Skin of body (tissue), 2 donors: ENCODE measurements around the gene MFN2. TPM values are rescaled to one million over a fixed set of nuclear protein-coding genes. Genes with fewer than 3 reads are reported as not detected.
"Not testable (repeated sequence)": the region's sequence is repeated elsewhere in the genome, so short reads cannot be mapped to it uniquely, and the experiment has no call there.

Experiments
- DNase-seq: peaks from one replicate; lab custom pipeline; 2025; lab: John Stamatoyannopoulos, UW
- total RNA-seq: library from RNA; depleted of rRNA; stranded (reverse); fragments of >200 nt; gene quantifications from one replicate; pipeline ENCODE4 v1.2.3, GENCODE V29; 2014

The MFN2 gene
- total RNA-seq, 1 donor from 2014 or later, result 30.7 TPM

DNA sequence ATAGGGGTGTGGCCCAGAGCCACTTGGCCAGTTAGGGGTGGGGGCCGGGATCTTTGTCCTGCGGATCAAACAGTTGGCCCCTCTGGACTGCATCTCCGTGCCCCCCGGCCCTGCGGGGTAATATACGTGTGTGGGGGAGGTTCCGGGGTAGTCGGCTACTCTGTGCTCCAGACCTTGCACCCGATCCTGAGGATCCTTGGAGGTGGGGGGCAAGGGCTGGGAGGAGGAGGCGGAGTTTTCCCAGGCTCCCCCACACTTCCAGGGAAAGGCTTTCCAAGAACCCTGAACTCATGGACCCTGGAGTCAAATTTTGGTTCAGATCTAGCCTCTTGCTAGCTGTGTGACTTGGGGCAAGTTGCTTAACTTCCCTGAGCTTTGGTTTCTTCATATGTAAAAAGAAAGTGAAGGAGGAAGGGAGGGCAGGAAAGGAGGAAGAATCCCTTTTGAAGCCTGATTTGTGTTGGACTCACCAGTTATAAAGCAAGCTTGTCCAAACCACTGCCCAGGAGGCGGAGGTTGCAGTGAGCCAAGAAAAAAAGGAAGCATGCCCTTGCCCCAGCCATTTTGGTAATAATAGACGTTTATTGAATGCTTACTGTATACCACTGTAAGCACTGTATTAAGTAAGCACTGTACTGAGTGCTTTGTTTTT is 39.7 kb downstream of the MFN2 start:
- no peak for DNase-seq

DNA sequence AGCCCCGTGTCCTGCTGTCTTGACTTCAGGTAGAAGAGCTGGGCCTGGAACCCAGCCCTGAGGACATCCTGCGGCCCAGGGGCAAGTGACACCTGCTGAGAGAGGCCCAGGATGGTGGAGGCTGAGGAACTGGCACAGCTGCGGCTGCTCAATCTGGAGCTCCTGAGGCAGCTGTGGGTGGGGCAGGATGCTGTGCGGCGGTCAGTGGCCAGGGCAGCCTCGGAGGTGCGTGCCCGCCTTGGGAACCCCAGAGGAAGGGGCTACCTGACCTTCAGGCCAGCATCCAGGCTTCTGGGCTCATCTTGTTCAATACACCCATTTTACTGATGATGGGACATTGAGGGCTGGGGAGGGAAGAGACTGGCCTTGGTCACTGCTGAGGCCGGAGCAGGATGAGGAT is 41.4 kb downstream of the MFN2 start:
- DNase-seq, result no peak

DNA sequence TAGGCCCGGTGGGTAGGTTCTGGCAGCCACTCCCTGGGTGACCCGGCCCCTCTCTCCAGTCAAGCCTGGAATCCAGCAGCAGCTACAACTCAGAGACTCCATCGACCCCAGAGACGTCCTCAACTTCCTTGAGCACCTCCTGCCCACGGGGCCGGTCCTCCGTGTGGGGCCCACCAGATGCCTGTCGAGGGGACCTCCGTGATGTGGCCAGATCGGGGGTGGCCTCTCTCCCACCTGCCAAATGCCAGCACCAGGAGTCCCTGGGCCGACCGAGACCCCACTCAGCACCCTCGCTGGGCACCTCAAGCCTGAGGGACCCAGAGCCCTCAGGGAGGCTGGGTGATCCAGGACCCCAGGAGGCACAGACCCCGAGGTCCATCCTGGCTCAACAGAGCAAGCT is 41.8 kb downstream of the MFN2 start:
- DNase-seq, result no peak

DNA sequence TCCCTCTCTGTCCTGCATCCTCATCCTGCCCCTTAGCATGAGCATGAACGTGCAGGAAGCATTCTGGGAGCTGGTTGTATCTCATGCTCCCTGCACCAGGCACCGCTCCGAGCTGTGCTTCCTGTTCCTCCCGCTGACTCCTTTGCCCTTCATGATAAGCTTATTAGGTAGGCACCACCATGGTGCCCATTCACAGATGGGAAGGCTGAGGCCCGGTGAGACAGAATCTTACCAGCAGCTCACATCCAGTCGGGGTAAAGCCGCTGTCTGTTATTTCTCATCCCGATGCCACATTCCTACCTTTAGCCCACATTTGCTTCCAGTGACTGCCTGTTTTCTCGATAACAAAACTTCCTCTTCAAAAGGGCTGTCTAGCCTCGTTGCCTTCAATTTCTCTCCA is 46.3 kb downstream of the MFN2 start:
- DNase-seq, result no peak

DNA sequence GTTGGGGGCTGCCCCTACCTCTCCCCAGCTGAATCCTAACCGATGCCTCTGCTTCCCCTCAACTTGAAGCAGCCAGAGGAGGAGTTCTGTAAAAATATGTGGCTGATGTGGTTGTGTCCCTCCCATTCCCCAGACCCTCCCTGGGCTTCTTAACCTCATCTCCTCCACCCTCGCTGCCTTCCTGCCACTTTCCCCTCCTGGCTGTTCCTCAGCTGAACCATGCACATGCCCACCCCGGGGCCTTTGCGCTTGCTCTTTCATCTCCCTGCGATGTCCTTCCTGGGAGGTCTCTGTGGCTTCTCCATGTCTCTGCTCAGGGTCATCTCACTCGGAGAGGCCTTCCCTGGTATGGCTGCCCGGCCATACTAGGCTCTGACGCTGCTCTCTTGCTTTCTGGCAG is 48.0 kb downstream of the MFN2 start:
- no peak for DNase-seq

DNA sequence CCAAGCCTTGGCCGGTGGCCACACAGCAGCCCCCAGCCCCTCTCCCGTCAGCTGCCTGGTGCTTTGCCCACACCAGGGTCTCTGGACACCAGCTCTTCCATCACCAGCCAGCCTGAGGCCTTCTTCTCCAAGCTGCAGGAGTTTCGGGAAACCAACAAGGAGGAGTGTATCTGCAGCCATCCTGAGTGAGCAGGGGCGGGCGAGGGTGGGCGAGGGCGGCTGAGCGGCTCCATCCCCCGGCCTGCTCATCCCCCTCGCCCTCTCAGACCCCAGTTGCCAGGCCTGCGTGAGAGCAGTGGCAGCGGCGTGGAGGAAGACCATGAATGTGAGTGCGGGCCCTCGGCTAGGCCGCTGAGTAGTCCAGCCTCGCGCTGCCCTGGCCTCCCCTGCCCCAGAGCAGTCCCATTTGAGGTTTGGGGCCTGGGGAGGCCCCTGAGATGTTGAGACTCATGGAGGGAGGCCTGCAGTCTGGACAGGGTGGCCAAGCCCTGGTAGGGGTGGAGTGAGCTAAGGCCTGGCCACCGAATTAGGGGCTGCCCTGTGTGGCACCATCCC is 48.8 kb downstream of the MFN2 start:
- no peak for DNase-seq

DNA sequence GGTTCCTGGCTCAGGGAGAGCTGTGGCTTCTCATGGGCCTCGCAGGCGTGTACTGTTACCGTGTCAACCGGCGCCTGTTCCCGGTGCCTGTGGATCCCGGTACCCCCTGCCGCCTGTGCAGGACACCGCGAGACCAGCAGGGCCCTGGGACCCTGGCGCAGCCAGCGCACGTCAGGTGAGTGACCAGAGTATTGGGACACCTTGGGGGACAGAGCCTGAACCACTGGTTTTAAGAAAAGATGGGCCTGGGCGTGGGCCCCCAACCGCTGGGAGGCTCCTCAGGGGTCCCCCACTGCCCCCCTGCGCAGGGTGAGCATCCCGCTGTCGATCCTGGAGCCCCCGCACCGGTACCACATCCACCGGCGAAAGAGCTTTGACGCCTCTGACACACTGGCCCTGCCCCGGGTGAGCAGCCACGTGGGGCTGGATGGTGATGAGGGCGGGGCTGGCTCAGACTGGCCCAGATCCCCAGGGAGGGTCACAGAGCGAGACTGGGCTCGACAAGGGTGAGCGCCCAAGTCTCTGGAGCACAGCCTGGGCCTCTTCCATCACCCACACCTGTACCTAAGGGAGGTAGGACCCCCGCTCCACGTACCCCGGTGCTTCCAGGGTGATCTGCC is 49.6 kb downstream of the MFN2 start:
- no peak for DNase-seq

DNA sequence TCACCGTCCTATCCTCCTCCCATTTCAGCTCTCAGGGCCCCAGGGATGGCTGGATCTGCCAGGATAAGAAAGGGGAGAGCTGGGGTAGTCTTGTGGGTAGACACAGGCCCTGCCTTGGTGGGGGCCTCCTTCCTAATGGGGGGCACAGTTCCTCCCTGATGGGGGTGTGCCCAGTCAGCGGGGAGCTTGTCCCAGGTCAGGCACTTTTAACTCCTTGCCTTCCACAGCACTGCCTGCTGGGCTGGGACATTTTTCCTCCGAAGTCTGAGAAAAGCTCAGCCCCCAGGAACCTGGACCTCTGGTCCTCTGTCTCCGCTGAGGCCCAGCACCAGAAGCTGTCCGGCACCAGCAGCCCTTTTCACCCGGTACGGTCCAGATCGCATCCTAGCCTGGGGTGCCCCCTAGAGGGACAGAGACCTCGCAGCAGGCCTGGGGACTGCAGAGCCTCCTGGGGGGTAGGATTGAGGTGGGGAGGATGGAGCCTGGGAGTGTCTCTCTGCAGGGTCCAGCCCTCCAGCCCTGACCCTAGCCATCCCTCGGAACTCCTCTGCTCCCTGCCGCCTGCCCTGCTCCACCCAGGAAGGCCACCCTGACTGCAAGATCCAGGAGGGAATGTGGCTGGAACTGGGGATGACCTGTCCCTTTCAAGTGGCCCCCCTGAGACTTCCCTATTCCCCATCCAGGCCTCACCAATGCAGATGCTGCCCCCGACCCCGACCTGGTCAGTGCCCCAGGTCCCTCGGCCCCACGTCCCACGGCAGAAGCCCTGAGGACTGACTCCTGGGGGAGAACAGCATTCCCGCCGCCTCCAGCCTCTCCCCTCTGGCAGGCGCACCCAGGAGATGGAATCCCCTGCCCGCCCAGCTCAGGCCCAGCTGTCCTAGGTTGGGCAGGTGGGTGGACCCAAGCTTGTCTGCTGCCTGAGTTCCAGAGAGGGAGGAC is 51.1 kb downstream of the MFN2 start:
- DNase-seq, result no peak

DNA sequence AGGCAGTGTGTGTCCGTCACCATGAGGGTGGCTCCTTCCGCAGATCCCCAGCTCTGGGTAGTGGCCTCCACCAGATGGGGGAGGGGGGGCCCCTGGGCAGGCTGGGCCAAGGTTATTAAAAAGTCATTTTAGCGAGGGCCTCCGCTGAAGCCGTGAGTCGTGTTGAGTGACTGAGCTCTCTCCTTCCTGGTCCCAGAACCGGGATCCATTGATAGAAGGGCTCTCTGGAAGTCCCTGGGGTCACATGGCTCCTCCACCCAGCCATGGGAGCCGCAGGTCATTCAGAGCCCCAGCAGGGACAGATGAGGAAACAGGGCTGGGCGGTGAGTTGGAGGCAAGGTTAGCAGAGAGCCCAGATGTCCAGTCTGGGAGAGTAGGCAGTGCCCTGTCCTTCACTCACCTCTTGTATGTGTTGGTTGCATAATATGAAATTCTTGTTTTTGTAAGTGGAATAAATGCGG is 51.9 kb downstream of the MFN2 start:
- no peak for DNase-seq

DNA sequence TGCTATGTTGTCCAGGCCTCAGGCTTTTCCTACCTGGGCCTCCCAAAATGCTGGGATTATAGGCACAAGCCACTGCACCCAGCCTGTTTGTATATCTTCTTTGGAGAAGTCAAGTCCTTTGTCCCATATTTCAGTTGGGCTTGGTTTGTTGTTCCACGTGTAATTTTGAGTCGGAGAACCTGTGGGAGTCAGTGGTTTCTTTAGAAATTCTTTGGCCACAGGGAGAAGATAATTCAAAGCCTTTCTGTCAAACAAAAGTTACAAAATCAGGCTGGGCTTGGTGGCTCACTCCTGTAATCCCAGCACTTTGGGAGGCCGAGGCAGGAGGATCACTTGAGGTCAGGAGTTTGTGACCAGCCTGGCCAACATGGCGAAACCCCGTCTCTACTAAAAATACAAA is 53.2 kb downstream of the MFN2 start:
- not testable (repeated sequence) for DNase-seq

DNA sequence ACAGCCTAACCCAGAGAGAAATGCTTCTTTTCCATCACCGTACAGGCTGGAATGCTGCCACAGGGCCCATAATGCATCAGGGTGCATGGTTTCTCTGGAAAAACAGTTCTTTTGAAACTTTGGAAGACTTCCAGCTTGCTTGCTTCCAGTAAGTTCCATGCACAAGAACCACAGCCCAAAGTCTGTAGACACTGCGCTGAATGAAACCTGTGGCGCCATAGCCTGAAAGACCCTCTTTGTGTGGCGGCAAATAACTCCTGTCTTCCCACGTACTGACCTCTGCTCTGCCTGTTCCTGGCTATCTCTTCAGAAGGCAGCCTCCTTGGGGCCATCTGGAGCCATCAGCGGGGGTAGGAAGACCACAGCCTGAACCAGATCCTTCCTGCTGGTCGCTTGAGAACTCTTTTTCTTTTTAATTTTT is 54.1 kb downstream of the MFN2 start:
- no peak for DNase-seq

DNA sequence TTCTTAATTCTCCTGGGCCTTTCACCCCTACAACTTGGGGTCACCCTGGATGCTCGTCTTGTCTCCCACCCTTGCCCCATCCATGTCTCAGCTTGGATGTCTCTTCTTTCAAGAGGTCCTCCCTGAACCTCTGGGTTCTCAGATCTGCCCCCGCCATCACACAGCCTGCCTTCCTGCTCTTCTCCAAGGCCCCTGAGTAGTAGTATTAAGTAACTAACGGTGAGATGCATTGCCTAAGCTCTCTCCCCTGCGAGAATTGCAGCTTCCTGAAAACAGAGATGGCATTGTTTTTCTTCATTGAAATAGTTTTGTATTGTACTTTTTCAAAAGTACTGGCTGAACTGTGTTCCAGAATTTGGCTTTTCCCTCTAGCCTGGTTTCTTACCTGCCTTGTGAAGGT is 55.1 kb downstream of the MFN2 start:
- DNase-seq, result no peak

DNA sequence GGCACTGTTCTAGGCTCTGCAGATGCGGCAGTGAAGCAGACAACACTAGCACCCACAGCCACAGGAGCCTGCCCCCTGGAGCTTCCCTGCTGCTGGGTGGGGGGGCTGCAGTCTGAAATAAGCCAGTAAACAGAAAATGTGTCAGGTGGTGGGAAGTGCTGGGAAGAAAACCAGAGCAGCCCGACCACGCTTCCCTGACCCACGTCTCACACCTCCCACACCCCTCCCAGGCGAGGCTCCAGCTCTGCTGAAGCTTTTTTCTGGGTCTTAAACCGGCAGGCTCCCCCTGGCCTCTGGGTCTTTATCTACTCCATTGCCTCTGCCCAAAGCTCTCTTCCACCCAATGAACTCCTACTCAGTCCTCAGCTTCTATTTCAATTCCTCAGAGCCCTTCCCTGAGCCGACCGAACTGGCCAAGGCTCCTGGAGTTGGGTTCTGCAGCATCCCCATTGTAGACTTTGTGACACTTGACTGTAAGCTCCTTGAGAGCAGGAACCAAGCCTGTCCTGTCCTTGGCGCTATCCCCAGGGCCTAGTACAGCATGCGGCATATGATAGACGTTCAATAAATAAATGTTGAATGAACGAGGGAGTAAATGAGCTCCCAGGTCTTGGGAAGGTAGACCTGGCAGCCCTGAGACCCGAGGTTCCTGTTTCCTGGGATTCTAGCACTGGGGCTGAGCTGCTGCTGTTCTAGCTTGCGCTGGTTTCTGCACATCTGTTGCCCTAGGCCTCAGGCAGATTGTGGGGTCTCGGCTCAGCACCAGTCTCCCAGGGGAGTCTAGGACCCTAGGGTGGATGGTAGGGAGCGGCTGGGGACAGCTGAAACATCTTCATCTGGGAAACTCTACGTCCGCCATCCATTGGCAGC is 57.5 kb downstream of the MFN2 start:
- no peak for DNase-seq

DNA sequence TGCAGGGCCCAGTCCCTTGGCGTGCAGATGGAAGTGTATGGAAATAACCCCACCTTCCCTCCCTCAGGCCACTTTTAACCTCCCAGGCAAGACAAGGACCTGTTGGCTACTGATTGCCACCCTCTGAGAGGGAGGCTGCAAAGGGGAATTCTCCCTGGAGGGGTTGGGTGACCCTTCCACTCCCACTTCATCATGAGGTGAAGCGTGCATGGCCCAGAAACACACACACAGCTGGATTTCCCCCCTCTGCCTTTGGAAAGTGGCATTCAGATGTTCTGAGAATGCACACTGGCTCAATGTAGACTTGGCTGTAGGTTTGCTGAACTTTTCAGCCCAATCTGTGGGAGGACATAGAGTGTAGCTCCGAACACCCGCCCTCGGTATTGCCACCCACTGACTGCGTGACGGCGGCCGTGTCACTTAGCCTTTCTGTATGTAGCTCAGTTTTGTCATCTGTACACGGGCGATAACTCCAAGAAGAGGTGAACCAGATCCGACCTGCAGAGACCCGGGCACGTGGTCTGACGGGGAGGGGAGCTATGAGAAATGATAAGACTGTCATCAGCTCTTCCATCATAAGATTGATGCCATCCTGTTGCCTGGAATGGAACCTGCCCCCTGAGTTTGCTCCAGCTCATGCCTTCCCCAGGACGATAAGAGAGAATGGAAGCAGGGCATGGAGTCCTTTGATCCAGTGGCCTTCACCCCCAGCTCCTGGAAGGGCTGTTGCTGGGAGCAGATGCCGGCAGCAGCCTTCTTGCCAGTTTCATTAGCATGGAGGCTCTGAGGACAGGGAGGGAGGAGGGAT is 58.3 kb downstream of the MFN2 start:
- DNase-seq, result no peak

DNA sequence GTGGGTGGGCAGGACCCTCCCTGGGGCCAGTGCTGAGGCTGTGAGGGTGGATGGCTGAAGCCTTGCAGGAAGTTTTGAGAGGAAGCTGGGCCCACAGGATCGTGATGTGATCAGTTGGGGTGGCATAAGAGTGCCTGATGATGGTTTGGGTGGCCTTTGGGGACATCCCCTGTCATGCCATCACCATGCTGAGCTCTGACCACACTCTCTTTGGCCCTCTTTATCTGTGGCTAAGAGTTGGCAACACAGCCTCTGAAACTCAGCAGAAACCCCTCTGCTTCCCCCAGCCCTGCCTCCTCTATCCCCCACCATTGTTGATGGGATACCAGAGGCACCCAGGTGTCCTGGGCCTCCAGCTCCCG is 58.9 kb downstream of the MFN2 start:
- no peak for DNase-seq

DNA sequence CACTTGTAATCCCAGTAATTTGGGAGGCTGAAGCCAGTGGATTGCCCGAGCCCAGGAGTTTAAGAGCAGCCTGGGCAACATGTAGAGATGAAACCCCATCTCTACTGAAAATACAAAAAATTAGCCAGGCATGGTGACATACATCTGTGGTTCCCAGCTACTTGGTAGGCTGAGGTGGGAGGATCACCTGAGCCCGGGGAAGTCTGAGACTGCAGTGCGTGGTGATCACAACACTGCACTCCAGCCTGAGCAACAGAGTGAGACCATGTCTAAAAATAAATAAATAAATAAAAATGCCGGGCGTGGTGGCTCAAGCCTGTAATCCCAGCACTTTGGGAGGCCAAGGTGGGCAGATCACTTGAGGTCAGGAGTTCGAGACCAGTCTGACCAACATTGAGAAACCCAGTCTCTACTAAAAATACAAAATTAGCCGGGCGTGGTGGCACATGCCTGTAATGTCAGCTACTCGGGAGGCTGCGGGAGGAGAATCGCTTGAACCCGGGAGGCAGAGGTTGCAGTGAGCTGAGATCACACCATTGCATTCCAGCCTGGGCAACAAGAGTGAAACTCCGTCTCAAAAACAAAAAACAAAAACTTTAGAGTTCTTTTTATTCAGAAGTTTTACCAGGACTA is 59.7 kb downstream of the MFN2 start:
- not testable (repeated sequence) for DNase-seq

DNA sequence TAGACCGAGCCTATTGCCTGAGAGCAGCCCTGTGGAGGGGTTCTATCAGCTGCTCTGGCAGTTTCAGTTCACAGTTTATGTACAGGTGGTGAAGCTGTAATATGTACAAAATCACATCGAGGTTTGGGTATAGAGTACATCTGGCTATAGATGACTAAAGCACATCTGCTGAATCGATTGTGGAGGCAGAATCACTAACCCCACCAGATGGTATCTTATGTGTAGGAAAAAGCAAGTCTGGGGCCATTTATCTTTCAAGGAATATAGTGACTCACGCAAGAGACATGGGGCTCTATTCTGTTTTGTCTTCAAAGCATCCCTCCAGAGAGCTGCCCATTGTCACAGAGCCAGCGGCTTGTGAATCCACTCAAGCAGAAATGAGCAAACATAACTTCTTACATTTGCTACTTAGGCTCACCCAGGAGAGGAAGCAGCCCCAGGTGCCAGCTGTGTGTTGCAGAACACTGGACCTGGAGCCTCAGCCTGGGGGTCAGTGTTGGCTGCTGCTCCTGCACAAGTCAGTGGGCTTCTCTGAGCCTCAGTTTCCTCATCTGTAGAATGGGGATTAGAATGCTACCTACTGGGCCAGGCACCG is 60.3 kb downstream of the MFN2 start:
- peak; percentile 70 for DNase-seq

DNA sequence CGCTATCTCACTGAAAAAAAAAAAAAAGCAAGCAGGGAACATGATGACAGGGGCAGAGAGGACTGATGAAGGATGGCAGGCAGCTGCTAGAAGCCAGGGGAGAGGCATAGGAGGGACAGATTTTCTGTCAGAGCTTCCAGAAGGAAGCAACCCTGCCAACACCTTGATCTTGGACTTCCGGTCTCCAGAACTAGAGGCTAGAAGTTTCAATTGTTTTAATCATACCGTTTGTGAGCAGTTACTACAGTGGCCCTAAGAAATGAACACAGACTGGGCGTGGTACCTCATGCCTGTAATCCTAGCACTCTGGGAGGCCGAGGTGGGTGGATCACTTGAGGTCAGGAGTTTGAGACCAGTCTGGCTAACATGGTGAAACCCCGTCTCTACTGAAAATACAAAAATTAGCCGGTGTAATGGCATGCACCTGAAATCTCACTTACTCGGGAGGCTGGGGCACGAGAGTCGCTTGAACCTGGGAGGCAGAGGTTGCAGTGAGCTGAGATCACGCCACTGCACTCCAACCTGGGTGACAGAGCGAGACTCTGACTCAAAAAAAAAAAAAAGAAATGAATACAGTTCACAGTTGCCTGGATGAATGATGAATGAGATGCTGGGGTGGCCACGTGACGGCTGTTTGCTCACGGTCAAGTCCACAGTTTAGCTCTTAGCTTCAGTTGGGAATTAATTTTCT is 64.1 kb downstream of the MFN2 start:
- not testable (repeated sequence) for DNase-seq

DNA sequence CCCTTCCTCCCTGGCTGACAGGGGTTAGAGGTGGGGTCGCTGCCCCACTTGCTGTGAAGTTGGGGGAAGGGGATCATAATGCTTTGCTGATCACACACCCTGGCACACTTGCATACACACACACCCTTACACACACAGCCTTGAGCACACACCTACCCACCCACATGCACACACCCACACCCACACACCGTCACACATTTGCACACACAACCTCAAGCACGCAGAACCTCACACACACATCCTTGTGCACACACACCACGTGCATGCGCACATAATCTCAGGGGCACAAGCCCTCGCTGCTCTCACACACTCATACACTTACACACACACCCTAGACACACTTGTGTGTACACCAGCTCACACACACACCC is 66.5 kb downstream of the MFN2 start:
- DNase-seq, result no peak
